PC-3 (cell line): ENCODE data around the gene TNNC1. TPM values are rescaled to one million over a fixed set of nuclear protein-coding genes. Genes with fewer than 3 reads are reported as not detected.

Source experiments
- ATAC-seq: fragments of 200-7000 bp; cut with Tn5 transposase; 2 replicates; pipeline ENCODE4 v1.9.1; 2020; ENCODE audit warnings: mild to moderate bottlenecking, moderate library complexity
- BruUV-seq: library from RNA; stranded (reverse); fragments of 400-500 nt; replicated peaks from 2 replicates; lab custom pipeline; 2021; lab: Mats Ljungman, UMichigan
- CTCF ChIA-PET: fragments of 300-600 bp; sonication (Branson Sonifier 250); formaldehyde crosslinking; loops from one replicate; lab custom pipeline; 2022; ENCODE audit warnings: antibody characterized with exemption; lab: Charles Lee
- POLR2A ChIA-PET: fragments of 300-600 bp; sonication (Branson Sonifier 250); formaldehyde crosslinking; loops from one replicate; lab custom pipeline; 2022; ENCODE audit warnings: antibody characterized with exemption; ENCODE audit not compliant: unreplicated experiment; lab: Charles Lee
- DNase-seq: peaks from one replicate; pipeline ENCODE4 v3.0.0-alpha.2; 2015
- H2AFZ ChIP-seq: fragments of 300-600 bp; sonication (generic); 2 replicates; pipeline ENCODE4 v1.6.0; 2016; ENCODE audit warnings: antibody characterized with exemption, low read length
- H3F3A ChIP-seq: fragments of 300-600 bp; sonication (generic); one replicate; pipeline ENCODE4 v1.6.0; 2017; ENCODE audit warnings: antibody characterized with exemption, low read length, control low read depth, mild to moderate bottlenecking; ENCODE audit not compliant: unreplicated experiment
- H3K27ac ChIP-seq: fragments of 300-600 bp; sonication (generic); 2 replicates; pipeline ENCODE4 v1.5.1; 2016; ENCODE audit warnings: mild to moderate bottlenecking, low read length
- H3K27me3 ChIP-seq: fragments of 300-600 bp; sonication (generic); 2 replicates; pipeline ENCODE4 v1.6.1; 2016; ENCODE audit warnings: low read length, mixed read lengths
- H3K36me3 ChIP-seq: fragments of 300-600 bp; sonication (generic); 2 replicates; pipeline ENCODE4 v1.6.1; 2016; ENCODE audit warnings: low read depth, mixed run types, low read length, mixed read lengths
- H3K4me1 ChIP-seq: fragments of 300-600 bp; sonication (generic); 2 replicates; pipeline ENCODE4 v1.5.1; 2016; ENCODE audit warnings: low read length; ENCODE audit not compliant: insufficient read depth
- H3K4me2 ChIP-seq: fragments of 300-600 bp; sonication (generic); 2 replicates; pipeline ENCODE4 v1.6.0; 2016; ENCODE audit warnings: low read length
- H3K4me3 ChIP-seq: fragments of 300-600 bp; sonication (generic); 2 replicates; pipeline ENCODE4 v1.5.1; 2016; ENCODE audit warnings: mild to moderate bottlenecking, low read length, mixed read lengths
- H3K79me2 ChIP-seq: fragments of 300-600 bp; sonication (generic); 2 replicates; pipeline ENCODE4 v1.6.1; 2017; ENCODE audit warnings: low read length, mixed read lengths
- H3K9ac ChIP-seq: fragments of 300-600 bp; sonication (generic); 2 replicates; pipeline ENCODE4 v1.6.0; 2016; ENCODE audit warnings: mild to moderate bottlenecking, low read length
- H3K9me2 ChIP-seq: fragments of 300-600 bp; sonication (generic); replicated peaks from 2 replicates; pipeline ENCODE4 v1.6.1; 2016; ENCODE audit warnings: mixed run types, low read length, mixed read lengths
- H3K9me3 ChIP-seq: fragments of 300-600 bp; sonication (generic); 2 replicates; pipeline ENCODE4 v1.6.1; 2016; ENCODE audit warnings: low read length, mixed read lengths
- H4K20me1 ChIP-seq: fragments of 300-600 bp; sonication (generic); 2 replicates; pipeline ENCODE4 v1.6.1; 2016; ENCODE audit warnings: low read length, mixed read lengths
- EZH2 ChIP-seq: fragments of 300-600 bp; sonication (generic); IDR thresholded peaks from one replicate; pipeline ENCODE4 v1.6.1; 2017; ENCODE audit warnings: antibody characterized with exemption, mild to moderate bottlenecking, low read length; ENCODE audit not compliant: unreplicated experiment
- EZH2phosphoT487 ChIP-seq: fragments of 300-600 bp; sonication (generic); IDR thresholded peaks from 2 replicates; pipeline ENCODE4 v1.6.1; 2018; ENCODE audit warnings: mild to moderate bottlenecking, antibody characterized with exemption, low read length, borderline replicate concordance
- intact Hi-C: fragments of 100-400 bp; cut with micrococcal nuclease; formaldehyde crosslinking; loops from 2 replicates; pipeline ENCODE4 v1.9.0; 2023
- total RNA-seq: library from RNA; depleted of rRNA; stranded (reverse); fragments of >200 nt; gene quantifications from 2 replicates; pipeline ENCODE4 v1.2.3, GENCODE V29; 2014
- TF ChIP-seq, protein P1 (sequence below): fragments of 300-600 bp; sonication (generic); conservative IDR thresholded peaks from 2 replicates; pipeline ENCODE4 v1.5.1; 2017; ENCODE audit warnings: antibody characterized with exemption, low read depth, mild to moderate bottlenecking, low read length

Gene TNNC1
- total RNA-seq, 1 experiment from 2014 or later: 4.9 TPM

GRCh38 chr3:52406231-52406661 lies 47.6 kb downstream of the TNNC1 start:
- H2AFZ ChIP-seq: no peak overlapping the region
- no peaks in the 10 kb centered on the region for H3K27me3 ChIP-seq
- intact Hi-C loops: no loop called here
- H3K27ac ChIP-seq: no peak overlapping the region
- peaks cover 32% of the 10 kb centered on the region for H3K79me2 ChIP-seq
- CTCF ChIA-PET: no interaction called here
- no peaks in the 10 kb centered on the region for H3F3A ChIP-seq
- no peak overlapping the region for H3K4me2 ChIP-seq
- no peak for ATAC-seq
- H3K4me3 ChIP-seq: no peak overlapping the region
- POLR2A ChIA-PET: no interaction called here
- H3K9ac ChIP-seq: no peak overlapping the region
- TF ChIP-seq EZH2 (no peak), EZH2phosphoT487 (no peak)
- TF ChIP-seq, protein P1, sequence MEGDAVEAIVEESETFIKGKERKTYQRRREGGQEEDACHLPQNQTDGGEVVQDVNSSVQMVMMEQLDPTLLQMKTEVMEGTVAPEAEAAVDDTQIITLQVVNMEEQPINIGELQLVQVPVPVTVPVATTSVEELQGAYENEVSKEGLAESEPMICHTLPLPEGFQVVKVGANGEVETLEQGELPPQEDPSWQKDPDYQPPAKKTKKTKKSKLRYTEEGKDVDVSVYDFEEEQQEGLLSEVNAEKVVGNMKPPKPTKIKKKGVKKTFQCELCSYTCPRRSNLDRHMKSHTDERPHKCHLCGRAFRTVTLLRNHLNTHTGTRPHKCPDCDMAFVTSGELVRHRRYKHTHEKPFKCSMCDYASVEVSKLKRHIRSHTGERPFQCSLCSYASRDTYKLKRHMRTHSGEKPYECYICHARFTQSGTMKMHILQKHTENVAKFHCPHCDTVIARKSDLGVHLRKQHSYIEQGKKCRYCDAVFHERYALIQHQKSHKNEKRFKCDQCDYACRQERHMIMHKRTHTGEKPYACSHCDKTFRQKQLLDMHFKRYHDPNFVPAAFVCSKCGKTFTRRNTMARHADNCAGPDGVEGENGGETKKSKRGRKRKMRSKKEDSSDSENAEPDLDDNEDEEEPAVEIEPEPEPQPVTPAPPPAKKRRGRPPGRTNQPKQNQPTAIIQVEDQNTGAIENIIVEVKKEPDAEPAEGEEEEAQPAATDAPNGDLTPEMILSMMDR: no peak
- no peaks in the 10 kb centered on the region for H4K20me1 ChIP-seq
- H3K9me3 ChIP-seq: no peaks in the 10 kb centered on the region
- peaks cover 12% of the 10 kb centered on the region for H3K4me1 ChIP-seq
- no peak for DNase-seq
- no TSS peak for BruUV-seq
- H3K9me2 ChIP-seq: no peaks in the 10 kb centered on the region
- H3K36me3 ChIP-seq: peaks cover 61% of the 10 kb centered on the region

GRCh38 chr3:52405601-52406110 lies 48.2 kb downstream of the TNNC1 start:
- TF ChIP-seq EZH2: no peak
- Histone ChIP-seq H3K4me2 (no peak overlapping the region), H3K9ac (no peak overlapping the region), H4K20me1 (no peaks in the 10 kb centered on the region), H3K4me3 (no peak overlapping the region), H3K36me3 (peaks cover 62% of the 10 kb centered on the region), H3K27ac (no peak overlapping the region), H3K79me2 (peaks cover 26% of the 10 kb centered on the region), H3K9me3 (no peaks in the 10 kb centered on the region), H3K27me3 (no peaks in the 10 kb centered on the region), H2AFZ (no peak overlapping the region), H3K4me1 (peaks cover 12% of the 10 kb centered on the region), H3K9me2 (no peaks in the 10 kb centered on the region), H3F3A (no peaks in the 10 kb centered on the region)
- no TSS peak for BruUV-seq
- no peak for DNase-seq
- POLR2A ChIA-PET: no interaction called here
- intact Hi-C loops: no loop called here
- no peak for ATAC-seq
- CTCF ChIA-PET: no interaction called here

GRCh38 chr3:52405066-52405465 lies 48.8 kb downstream of the TNNC1 start:
- Histone ChIP-seq H3K36me3 (peaks cover 63% of the 10 kb centered on the region), H3K9me3 (no peaks in the 10 kb centered on the region), H4K20me1 (no peaks in the 10 kb centered on the region), H3K27me3 (no peaks in the 10 kb centered on the region), H3K4me1 (peaks cover 12% of the 10 kb centered on the region), H3F3A (no peaks in the 10 kb centered on the region), H3K79me2 (peaks cover 24% of the 10 kb centered on the region), H2AFZ (no peak overlapping the region), H3K9me2 (no peaks in the 10 kb centered on the region), H3K27ac (no peak overlapping the region), H3K9ac (no peak overlapping the region), H3K4me2 (no peak overlapping the region), H3K4me3 (no peak overlapping the region)
- ChIA-PET CTCF (no interaction called here), POLR2A (no interaction called here)
- intact Hi-C loops: no loop called here
- no TSS peak for BruUV-seq
- TF ChIP-seq EZH2 (no peak), EZH2phosphoT487 (no peak)
- TF ChIP-seq, protein P1: no peak
- DNase-seq (no peak), ATAC-seq (no peak)
